HG03442 (cell line): Measurements from ENCODE around the gene CUBN.

Experiments
- ATAC-seq: cut with Tn5 transposase; IDR thresholded peaks from one replicate; pipeline ENCODE4 v1.9.1; 2021; ENCODE audit warnings: mild to moderate bottlenecking, moderate library complexity; ENCODE audit not compliant: unreplicated experiment

The CUBN gene

DNA sequence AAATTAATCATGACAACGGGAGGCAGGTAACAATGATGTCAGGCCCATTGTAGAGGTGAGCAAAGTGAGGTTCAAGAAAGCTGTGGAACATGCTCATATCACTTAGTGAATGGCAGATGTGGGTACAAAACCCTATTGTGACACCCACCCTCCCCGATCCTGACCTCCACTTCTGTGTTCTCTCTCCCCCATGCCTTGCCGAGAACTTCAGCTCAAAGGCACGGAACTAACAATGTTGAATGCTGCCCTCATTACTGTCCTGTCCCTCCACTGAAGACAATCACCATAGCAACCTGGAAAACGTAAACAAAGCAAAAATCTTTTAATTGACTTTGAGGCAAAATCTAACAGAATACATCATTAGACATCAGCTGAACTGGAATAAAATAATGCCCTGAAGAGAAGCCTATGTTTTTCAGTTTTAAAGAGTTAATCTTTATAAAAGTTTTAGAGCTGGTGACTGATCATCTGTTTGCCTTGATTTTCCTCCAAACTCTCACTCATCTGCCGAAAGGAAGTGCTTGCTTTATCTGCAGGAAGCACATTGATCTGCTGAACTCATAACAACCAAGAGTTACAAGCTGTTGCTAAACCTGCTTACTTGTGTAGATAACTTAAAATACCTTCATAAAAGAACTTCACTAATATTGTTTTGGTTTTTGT lies 133.6 kb downstream of the CUBN start:
- ATAC-seq = no peak

DNA sequence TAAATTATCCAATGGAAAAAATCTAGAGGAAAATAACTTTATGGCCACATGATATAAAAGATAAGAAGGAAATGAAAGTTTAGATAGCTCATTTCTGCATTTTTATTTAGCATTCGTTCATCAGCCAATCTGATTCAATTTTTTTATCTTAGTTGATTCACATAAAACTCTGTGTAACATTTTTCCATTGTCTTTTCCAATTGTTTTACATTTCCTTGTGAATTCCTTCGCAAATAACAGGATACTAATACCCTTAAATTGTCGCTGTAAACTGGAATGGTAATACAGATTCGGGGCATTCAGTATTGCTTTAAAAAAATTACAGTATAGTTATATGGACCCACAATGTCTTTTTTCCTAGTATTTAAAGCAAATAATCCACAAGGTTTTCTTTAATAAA lies 136.4 kb downstream of the CUBN start:
- ATAC-seq = no peak

DNA sequence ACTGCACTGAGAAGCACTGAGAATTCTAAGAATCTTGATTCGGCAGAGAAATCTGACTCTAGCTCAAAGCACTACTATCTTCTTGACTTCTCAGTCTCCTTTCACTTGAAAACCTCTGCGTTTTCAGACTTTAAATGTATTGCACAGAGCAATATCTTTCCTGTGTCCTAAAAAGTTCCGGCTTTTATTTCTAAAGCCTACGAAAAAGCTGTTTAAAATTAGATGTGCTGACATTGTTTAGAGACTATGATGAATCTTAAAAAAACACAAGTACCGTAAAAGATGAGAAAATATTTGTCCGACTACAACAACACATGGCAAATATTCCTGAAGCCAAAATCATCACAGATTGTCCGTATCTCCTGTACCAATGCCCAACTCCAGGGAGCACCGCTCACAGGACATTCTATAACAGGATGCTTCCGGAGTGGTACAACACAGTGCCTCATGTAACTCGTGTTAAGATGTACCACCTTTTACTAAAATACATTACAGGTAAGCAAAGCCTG lies 136.9 kb downstream of the CUBN start:
- no peak for ATAC-seq

DNA sequence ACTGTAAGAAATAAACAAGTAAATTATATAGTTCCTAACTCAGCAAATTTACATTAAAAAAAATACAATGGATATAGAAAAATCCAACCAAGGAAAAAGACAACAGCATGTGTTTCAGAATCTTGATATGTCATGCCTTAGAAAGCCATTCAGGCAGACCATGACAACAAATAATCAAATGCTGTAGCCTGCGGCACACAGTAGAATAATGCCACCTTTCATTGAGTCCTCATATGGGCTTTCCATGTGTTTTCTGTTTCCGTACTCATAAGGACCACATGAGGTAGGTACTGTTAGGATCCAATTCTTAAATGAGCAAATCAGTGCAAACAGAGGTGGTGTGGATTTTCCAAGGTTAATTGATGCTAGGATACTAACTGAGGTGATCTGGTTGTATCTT lies 138.6 kb downstream of the CUBN start:
- ATAC-seq = no peak

DNA sequence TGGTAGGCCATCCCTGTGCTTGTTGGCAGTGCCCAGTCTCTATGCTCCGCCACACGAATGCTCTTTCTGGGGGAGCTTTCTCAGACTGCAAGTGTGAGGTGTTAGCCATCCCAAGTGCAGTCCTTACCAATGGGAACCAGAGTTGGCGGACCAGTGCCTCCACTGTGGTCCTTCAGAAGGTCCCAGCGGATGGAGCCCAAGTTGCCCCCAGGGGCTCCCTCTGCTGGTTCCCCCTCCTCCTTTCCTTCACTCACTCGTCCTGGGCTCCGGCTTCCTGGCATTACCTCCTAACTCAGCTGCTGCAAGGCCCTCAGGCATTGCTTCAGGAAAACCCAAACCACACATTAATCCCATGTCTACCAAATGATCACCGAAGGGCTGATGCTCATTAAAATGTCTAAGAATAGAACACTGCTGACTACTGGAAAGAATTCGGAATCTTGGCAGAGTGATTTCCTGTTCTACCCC lies 139.8 kb downstream of the CUBN start:
- no peak for ATAC-seq

DNA sequence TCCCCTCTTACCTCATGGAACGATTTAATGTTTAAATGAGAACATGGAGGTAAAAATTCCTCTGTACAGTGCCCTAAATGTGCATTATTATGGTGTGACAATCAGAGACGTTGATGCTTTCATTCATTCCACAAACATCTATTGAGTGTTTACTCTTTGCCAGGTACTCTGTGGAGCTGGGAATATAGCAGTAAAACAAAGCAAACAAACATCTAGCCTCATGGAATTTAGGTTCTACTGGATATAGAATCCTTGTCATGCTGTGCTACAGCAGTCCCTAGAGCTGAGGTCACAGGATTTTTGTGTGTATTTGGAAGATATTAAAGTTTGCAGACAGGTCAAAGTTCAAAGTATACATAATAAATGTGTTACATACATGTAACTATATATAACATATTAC lies 140.7 kb downstream of the CUBN start:
- no peak for ATAC-seq

DNA sequence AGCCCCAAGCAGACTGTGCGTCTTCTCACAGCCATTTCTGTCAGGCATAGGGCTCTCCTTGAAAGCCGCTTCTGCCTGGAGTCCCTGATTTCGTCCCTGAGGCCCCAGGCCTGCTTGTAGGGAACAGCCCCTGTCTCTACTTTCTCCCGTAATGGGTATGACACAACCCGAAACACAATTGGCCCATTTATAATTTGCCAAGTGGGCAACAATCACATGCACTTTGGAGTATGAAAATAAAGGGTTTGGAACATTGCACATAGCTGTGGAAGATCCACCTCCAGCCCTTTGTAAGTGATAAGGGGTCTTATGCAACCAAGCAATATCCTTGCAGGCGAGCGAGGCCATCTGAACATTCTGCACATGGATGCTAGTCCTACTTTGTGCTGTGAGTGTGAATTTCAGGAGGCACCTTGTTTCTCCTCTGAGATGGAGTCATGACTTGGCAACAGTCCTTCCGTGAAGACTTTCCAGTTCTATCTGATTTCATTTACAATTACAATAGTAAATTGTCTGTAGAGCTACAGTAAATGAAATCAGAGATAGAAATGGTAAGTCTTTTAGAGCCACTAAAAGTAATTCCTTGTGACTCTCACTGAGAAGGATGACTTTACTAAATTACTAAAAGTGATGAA lies 141.5 kb downstream of the CUBN start:
- no peak for ATAC-seq

DNA sequence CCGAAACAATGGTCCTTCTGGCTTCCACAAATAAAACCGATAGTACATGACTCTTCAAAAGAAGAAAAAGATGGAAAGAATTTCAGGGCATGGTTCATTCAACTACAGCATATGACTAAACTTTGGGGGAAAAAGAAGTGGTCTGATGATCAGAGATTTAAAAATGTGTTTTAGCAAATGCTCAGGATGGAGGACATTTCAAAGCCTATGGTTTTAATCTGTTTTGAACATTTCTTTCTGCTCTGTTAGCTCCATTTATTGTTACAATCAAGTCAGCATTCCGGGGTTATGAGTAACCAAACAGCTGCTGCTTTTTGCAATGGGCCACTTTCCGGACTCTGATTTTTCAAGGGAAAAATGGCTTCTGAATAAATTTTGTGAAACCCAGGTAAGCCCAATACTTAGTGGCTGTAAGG lies 142.4 kb downstream of the CUBN start:
- no peak for ATAC-seq

DNA sequence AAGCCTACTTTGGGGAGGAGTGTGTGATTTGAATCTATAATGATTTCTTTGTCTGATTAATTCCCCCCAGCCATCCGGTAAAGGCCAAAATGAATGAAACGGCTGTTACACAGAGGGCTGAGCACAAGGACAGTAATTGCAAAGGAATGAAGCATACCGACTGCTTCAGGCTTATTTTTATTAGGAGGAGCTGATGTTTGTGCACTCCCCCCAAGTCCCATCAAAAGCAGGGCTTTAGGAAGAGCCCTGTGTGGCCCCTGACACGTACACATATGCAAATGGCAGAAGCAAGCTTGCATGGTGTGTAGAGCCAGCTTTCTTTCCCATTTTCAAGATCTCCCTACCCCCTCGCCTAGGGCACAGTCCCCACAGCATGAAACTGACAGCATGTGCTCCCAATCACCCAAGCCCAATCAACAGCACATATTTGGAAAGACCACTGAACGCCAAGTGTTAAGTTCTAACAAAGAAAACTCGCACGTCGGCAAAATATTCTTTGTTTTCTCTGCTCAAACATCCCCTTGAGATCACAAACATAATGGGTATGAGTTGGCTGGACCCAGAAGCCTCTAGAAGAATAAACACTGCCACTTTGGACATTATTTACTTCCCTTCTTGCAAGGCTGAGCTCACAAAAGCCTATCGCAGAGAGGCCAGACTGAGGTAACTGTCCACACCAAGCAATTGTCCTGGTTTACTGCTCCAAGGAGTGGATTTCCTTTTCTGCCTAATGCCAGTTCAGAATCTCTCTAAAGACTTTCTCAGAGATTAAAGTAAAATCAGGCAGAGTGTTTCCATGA lies 143.0 kb downstream of the CUBN start:
- ATAC-seq = no peak

DNA sequence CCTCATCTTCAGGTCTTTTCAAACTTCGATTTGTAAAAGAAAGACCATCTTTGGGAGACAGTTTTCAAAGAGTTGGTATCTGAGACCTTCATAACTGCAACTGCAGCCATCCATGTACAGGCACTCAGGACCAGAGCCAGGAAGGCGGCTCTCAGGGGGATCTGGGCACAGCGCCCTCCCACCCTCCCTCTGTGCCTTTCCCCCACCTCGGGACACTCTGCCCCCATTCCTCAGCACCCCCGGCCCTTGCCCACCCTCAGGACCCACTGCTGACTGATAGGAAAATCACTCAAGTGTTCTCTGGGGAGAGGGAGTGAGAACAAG lies 143.6 kb downstream of the CUBN start:
- no peak for ATAC-seq

DNA sequence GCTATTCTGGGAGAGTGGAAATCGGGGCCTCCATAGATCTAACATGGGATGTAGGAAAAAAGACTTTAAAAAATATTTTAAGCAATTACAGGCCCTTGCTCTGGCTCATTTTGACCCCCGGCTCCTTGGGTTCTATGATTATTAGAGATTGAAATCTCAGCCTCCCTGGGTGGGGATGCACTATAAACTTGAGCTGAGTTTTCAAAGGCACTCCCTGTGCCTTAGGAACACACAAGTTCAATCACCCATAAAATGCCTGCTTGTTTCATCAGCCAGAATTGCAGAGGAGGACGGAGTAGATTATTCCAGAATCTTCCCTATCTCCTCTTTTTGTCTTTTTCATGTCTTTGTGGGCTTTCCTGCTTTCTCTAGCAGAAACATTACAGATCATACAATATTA lies 145.4 kb downstream of the CUBN start:
- ATAC-seq = no peak

DNA sequence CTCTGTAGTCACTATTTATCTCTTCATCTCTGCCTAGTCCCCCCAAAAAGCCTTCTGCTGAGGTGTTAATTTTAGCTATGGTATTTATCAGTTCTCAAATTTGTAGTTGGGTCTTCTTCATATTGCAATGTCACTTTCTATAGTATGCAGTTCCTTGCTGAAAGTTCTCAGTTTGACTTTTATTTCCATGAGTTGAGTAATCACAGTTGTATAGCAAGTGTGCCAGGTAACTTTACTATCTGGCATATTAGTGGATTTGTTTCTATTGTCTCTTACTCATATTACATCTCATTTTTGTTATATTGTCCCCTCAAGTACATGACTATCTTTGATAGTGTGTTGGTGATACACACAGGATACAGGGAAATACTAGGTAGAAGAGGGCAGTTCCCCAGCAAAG lies 152.8 kb downstream of the CUBN start:
- ATAC-seq = no peak

DNA sequence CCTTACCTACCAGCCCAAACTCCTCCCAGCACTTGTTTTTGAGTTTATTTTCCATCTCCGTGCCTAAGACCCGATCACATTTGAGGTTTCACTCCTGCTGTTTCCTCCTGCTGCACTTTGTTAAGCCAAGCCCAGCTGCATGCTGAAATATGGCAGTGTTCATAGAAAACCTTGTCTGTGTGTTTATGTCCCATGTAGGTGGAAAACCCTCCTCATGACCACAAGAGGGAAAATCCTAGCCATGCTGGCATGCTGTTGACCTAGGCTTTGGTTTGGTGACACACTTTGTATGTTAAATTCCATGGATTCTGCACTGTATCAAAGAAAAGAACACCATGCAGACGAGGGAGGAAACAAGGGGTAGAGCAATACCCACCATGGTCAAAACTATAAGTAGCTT lies 154.4 kb downstream of the CUBN start:
- no peak for ATAC-seq

DNA sequence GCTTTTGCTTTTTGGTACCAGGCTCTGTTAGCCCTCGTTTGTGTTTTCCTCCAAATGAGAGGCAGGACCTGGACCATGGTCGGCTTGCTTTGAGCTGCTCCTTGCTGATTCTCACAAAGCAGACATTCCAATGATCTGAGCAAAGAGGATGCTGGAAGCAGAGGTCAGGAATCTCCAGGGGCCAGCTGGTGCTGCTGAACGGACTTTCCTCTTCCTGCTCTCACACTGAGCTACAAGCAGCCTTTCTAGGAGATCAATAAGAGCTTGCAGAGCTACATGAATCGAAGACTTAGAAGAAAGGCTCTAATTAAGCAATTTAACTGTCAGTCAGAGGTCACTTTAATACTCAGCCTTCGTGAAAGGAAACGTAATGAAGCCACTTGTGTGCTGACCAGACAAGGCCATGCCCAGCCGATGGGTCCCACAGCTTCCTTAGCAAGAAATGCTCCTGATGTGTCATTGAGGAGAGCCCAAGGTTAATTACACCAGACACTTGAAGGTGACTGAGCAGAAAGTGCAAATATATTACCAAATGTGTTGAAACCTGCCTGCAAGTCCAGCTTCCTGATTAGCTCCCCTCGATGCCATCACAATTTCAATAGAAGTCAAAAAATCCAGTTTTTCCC lies 161.1 kb downstream of the CUBN start:
- no peak for ATAC-seq

DNA sequence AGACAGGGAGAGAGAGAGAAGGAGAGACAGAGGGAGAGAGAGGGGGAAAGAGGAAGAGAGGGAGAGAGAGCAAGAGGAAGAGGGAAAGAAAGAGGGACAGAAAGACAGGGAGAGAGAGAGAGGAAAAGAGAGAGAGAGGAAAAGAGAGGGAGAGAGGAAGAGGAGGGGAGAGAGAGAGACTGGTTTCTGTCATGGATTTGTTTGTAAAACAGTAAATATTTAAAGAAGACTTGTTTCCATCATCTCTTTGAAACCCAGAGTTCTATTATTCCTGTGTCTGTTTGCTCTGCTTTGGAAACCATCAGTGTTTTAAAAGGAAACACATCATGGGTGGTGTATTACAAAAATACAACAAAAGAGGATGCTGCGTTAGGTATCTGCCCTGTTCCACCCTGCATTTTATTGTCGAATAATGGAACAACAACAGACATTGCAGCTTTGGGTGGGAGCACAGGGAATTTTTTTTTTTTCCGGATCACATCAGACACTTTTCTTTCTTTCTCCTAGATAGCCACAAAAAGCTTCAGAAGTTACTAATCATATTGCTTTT lies 161.7 kb downstream of the CUBN start:
- ATAC-seq = no peak

DNA sequence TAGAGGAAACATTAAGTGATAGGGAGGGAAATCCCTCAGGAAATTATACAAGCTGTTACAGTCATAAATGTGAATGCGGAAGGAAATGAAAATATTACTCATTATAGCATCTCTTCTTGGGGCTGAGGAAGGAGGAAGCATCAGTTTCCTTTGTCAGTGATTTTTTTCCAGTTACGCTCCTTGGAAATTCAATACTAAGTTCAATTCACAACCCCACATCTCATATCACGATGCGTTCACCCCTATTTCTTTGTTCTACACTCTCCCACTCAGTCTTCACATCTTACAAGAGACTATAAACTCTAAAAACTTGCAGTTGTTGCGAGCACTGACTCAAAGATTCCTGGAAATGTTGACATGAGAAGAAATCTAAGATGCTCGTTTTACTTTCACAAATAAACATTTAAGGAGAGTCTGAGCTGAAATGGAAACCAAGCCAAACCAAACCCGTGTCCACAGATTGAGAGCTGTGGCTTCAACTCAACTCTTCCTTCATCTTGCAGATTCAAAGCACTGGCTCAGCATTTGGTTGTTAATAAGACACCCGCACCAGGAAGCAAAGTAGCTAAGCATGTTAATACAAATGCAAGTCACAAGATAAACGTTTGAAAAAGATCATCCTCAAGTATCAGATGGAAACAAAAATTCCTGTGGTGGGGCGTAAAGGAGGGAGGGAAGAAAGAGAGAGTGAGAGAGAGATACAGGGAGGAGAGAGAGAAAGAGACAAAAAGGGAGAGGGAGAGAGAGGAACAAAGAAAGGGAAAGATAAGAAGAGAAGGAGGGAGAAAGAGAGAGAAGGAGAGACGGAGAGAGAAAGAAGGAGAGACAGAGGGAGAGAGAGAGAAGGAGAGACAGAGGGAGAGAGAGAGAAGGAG lies 162.4 kb downstream of the CUBN start:
- no peak for ATAC-seq

DNA sequence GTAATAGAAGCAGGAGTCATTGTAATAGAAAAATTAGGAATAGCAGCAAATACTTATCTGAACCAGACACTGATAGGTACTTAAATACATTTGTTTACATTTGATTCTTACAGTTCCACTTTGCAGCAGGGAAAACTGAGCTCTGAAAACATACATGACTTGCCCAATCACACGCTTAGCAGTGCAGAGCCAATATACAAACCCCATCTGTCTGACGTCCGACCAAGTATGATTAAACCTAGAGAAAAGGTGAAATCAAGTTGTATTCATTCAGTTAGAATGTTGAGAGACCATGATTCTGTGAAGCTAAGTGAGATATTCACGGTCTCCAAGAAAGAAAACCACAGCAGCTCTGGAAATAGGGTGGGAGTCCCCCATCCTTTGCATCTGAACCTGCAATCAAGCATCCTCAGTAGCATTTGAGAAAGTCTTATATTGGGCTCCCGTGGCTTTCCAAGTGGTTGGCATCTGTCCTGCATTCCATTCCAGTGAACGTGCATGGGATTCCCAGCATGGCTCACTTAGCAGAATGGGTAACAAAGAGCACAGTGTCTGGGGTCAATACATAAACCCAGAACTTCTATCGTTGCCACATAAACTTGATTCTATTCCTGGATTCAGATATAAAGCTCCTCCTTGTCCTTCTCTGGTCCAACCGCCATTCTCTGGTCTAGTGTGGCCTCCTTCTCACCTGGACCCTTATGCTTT lies 163.7 kb downstream of the CUBN start:
- no peak for ATAC-seq

DNA sequence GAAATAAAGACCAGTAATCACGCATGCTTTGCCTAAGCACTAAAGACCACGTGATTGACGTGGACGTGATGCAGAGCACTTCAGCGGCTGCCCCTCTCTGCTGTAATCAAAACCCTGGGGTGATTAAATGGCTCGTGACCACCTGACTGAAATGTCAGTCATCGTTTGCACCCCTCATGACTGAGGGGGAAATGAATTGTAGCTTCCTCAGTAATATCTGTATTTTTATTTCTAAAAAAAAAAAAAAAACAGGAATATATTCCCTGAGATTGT lies 164.3 kb downstream of the CUBN start:
- ATAC-seq = no peak

DNA sequence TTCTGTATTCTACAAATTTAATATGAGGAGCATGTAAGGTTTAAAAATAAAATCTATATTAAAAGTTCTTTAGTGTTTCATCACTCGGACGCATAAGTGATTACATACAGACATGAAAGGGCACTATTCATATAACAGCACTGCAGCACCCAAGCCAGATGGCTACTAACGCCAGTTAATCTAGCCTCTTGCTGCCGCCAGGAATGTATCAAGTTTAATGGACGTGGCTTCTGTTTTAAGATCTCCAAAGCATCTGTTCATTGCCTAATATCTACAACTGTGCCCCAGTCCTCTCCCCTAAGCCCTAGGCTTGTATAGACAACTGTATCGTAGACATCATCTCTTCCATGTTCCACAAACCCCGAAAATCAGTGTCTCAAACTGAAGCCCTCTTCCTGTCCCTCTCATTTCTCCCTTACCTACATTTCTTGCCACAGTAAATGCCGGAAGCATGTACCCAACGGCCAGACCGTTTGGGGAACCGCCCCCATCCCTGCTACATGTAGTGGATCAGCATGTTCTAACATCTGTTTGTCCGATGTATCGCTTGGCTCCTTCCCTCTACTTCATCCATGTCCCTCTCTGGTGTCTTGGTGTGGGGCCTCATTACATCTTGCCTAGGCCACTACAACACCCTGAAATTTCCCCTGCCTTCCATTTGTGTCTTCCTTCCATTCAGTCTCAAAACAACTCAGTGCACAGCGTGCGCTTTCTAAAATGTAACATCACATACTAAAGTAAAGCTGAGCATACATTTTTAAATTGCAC lies 164.9 kb downstream of the CUBN start:
- ATAC-seq = no peak
